HG03159 (cell line): ENCODE measurements around the gene RPA1.

Experiments used
- ATAC-seq: cut with Tn5 transposase; IDR thresholded peaks from one replicate; pipeline ENCODE4 v1.9.1; 2021; ENCODE audit warnings: mild to moderate bottlenecking, moderate library complexity; ENCODE audit not compliant: unreplicated experiment

RPA1 gene

DNA sequence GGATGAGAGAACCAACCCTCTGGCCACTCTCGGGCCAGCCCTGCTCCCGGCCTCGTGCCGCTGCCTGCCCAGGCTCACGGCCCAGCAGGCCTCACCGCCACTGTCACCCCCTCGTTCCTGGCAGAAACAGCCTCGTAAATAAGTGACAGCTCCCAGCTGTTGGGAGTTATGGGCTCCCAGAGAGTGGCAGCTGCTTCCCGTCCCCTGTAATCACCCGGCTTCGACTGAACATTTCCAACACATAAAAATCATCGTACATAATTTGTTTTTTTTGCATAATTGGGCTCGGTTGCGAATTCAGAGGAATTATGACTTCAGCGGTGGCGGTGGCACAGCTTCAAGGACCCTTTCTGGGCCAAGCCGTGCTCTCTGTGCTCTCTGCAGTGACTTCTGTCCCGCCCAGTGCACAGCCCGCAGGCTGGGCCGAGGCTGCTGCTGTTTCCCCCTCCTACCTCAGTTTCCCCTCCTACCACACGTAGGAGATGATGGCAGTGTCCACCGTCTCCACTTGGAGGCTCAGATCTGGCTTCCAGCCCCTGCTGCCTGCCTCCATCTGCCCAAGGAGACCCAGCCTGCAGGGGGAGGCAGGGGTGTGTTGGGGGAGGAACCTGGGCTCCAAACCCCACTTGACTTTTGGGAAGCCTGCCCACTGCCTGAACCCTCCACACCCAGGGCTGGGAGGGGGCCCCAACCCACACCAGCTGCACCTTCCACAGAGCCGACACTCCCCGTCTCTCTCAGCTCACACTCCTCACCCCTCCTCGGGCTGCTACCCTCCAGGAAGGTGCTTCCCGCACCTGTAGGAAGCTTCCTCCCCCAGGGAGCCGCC lies 110.4 kb downstream of the RPA1 start:
- ATAC-seq: no peak

DNA sequence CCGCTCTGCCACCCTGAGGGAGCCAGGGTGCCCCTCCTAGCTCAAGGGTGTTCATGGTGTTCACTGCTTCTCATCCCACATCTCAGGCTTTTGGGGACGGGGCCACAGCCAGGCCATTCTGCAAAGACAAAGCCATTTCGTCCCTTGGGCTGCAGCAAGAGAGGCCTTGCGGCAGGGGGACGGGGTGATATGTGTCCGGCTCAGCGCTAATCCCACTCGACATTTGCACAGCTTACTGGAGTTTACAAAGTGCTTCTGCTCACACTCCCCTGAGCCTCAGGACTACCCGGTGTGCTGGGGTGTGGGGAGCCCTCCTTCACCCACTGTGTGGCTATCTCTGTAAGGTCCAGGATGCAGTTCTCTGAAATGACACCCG lies 111.0 kb downstream of the RPA1 start:
- no peak for ATAC-seq

DNA sequence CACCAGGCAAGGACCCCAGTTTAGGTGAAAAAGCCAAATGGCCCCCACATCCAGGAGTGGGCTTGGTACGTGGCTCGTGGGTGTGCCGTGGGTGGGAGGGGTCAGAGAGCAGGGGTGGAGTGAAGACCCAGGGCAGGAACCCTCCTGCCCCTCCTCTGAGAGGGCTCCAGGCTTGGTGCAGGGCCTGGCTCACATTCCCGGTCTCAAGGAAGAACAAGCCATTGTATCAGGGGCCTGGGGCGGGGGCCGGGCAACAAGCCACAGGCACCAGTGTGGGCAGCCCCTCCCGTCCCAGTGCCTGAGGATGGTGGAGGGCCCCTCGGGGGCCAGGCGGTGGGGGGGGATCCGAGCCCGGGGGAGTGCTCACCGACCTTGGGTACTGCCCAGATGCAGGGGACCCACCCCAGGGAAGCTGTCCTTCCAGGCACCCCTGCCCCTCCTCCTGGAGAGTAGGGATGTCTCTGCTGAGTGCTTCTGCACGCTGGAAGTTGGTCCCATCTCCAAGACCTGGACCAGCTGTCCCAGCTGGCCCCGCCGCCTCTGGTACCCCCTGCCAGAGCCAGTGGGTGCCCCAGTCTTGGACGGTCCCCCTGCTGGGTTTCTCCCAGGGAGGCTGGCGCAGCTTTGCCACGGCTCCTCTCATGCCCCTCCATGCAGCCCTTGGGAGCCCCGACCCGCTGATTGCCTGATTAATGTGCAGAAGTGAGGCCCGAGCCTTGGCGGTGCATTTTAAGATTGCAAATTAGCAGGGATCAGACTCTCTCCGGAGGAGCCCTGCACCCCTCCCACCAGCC lies 111.7 kb downstream of the RPA1 start:
- no peak for ATAC-seq

DNA sequence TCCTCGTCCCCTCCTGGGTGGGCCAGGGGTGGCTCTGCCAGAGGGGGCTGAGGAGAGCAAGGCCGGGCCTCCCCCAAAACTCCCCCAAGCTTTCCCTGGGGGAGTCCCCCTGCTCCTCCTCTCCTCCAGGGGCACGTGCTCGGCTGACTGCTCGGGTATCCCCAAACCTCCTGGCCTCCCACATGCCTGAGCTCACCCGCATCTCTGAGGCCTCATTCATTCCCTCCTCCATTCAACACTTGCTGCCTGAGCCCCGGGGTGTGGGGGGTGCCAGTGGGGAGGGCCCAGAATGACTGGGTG lies 112.2 kb downstream of the RPA1 start:
- no peak for ATAC-seq

DNA sequence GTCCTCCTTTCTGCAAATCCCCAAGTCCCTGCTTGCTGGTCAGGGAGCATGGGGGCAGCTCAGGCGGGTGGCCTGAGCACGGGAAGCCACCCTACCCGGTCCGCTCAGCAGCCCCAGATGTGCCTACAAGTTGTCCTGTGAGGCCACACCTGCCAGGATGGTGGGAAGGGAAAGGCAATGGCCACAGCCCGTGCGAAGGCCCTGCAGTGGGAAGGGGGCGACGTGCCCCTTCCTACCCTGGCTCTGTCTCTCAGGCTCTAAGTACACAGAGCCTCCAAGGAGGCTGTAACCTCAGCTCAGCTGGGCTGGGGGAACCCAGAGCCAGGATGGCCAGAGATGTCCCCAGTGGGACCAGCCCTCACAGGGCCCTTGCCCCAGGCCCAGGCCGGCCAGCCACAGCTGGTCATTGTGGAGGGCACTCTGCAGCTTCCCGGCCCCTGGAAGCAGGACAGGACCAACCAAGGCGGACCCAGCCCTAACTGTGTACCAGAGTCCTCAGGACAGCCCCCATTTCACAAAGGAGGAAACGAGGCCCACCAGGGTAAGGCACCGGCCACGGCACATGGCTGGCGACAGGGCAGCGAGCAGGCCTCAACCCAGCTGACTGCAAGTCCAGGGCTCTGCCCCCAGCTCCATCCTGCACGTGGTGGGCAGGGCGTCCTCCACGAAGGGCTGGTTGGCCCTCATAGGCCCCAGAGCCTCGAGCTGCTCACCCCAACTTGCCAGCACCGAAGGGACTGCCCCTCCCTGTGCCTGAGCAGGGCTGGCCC lies 113.0 kb downstream of the RPA1 start:
- ATAC-seq: no peak

DNA sequence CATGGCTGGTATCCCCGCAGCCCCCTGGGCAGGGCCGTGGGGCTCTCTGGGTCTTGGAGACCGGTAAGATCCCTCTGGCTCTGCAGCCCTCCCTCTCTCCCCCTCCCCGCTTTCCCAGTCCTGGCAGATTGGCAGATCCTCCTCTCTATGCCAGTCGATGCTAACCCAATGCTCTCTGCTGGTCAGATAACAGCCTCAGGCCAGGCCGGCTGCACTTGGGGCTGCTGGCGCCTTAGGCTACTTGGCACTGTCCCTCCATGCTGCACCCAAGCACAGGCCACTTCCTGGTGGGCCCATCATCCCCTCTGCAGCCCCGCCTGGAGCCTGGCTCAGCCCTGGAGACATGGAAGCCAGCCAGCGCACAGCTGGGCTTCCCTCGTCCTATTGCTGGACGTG lies 113.6 kb downstream of the RPA1 start:
- no peak for ATAC-seq

DNA sequence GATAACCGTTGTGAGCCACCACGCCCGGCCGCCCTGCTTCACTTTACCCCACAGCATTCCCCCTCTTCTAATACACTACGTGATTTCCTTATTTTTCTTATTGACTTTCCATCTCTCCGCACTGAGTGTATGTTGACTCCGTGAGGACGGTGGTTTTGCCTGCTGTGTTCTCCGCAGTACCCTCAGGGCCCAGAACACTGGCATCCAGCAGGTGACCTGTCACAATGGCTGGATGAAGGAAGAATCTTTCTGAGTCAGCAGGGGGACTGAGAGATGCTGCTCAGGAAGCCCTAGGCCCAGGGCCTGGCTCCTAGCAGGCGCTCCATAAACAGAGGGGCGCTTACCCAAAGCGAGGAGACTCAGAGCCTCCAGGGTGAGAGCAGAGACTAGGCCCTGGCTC lies 115.8 kb downstream of the RPA1 start:
- no peak for ATAC-seq

DNA sequence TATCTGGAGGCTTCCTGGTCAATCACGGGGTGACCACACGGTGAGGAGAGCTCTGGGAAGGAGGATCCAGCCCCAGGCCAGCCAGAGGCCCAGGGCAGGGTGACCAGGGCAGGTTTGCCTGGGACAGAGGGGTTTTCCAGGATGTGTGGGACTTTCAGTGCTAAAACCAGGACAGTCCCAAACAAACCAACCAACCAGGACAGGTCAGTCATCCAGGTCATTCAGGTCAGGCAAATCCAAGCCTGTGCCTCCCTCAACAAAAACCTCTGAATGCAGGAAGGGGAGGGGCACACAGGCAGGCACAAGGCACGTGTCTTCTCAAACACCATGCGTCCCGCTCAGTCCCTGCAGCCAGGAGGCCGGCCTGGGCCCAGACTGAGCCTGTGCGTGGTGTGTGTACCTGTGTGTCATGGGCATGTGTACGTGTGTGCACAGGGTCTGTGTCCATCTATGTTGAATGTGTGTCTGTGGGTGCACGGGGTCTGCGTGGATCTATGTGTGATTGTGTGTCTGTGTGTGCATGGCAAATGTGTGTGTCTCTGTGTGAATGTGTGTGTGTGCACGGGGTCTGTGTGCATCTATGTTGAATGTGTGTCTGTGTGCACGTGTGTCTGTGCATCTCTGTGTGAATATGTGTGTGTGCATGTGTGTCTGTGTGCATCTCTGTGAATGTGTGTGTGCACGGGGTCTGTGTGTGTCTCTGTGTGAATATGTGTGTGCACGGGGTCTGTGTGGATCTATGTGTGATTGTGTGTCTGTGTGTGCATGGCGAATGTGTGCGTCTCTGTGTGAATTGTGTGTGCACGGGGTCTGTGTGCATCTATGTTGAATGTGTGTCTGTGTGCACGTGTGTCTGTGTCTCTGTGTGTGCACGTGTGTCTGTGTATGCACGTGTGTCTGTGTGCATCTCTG lies 116.5 kb downstream of the RPA1 start:
- ATAC-seq: no peak

DNA sequence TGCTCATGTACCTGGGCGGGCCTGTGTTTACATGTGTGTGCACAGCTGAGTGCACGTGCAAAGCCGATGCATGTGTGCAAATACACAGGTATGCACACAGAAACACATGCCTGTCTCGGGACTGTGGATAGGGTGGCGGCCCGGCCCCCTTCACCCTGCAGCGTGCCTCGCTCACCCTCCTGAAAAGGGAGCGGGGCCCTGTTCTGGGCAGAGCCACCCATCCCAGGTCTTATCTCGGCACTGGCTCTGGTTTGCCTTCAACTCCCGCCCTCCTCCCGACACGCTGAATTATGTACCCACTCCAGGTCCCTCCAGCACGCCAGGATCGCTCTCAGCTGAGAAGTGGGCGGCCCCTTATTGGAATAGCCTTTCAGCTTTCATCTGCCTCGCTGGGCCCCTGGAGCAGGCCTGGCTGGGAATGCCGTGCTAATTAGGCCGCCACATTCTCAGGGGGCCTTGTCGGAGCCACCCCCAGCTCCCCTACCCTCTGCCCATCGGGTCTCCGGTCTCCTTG lies 117.5 kb downstream of the RPA1 start:
- ATAC-seq: no peak

DNA sequence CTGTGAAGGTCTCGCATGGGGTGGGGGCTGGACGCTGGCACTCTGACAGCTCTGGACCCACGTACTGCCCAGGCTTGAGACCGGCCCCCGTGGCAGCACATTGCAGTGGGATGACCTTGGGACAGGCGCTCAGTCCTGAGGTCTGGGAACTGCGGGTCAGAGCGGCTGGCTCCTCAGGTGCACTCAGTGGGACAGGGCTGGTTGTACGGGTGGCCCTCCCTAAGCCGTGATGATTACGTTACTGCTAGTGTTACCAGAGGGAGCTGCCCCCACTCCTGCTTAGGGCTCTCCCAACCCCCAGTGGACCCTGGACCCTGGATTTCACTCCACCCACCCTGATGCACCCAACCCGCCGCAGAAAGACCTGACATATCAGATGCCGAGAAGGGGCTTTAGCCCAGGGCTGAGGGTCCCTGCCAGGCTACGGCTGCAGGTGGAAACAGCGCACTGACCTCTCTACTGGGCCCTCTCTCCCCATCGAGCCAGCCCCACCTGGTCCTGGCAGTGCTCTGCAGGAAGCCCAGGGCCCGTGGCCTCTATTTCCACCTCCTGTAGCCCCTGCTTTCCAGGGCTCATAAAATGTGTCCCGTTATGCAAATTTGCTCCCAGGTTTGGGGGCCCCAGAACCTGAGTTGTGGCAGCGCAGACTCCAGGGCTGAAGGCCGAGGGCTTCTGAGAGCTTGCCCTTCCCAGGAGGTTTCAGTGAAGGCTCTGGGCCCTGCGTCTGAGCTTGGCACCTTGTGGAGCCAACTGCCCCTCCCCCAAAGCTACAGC lies 118.1 kb downstream of the RPA1 start:
- ATAC-seq: no peak

DNA sequence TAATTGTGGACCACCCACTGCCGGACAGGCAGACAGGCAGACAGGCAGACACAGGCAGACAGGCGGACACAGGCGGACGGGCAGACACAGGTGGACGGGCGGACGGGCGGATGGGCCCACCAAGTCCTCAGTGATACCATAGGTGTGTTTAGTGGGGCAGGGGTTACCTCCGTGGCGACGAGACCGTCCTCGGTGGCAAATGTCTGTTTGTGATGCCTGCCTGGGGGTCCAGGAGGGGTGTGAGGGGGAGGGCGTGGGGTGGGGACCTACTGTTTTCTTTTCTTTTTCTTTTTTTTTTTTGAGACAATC lies 118.7 kb downstream of the RPA1 start:
- no peak for ATAC-seq
